ENCODE measurements around the gene KDM5C.

The KDM5C gene

DNA sequence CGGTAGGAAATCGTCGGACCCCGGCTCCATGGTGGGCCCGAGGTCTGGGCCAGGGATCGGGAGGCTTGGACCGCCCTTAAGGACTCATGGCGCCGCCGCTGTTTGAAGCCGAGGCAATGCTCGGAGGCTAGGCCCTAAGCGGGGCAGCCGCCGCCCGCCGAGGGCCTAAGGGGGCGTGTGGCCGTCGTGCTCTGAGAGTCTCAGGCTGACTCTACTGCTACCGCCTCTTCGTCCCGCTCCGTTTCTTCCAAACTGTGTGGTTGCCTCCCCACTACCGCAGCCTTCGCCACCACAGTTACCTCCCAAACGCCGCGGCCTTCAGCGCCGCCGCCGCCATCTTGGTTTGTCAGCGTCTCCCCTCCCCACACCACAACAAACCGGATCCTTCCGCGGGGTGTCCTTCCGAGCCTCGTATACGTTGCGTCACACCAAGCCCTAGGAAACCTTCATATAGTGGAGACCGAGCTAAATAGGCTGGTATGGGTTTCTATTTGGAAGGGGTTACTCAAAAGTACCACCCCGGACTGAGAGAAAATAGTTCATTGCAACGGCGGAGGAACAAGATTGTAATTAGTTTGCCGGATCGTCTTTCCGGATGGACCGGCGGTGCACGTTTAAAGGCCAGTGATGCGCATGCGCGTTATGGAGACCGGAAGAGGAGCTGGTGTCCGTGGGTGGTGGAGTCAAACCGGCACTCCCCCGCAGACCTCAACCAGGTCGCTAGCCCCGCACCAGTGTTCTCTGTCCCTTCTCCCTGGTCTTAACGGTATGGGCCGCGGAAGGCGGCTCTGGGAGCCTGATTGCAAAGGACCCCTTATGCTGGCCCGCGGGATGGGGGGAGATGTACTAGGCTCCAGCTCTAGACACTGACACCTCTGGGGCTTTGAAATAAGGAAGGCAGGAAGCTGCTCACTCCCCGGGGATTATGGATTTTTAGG, at the start of gene KDM5C:
Gene KDM5C, minus strand, starts transcription at position 348 of the 938 bp plus-strand sequence. Its CDS starts 318 bp downstream, at position 30.
- no peaks in the 10 kb centered on the region for H3K9me3 ChIP-seq (ENCODE audit: low read length)
- H3K4me3 ChIP-seq (ENCODE audit: low read depth in 1 of 2, low read length in 2 of 2), result peak within 1 kb of the TSS; percentile 96 to 97
- peaks cover 36% of the 10 kb centered on the region for H3K4me1 ChIP-seq (ENCODE audit: insufficient read depth, low read length)
- H3K9ac ChIP-seq (ENCODE audit: low read length), result peak within 1 kb of the TSS; percentile 91
- H3K36me3 ChIP-seq (ENCODE audit: insufficient read depth, low read length), result peaks cover 12% of the 10 kb centered on the region
- H3K27ac ChIP-seq (ENCODE audit: low read depth, low read length), result peak within 1 kb of the TSS; percentile 95
- no peaks in the 10 kb centered on the region for H3K27me3 ChIP-seq (ENCODE audit: control insufficient read depth in 1 of 2, insufficient read depth in 2 of 2, low read length in 2 of 2)

- H3K4me1 ChIP-seq (ENCODE audit: insufficient read depth, low read length), result no peaks in the 10 kb centered on the region
- no peaks in the 10 kb centered on the region for H3K9me3 ChIP-seq (ENCODE audit: low read length)
- no peaks in the 10 kb centered on the region for H3K27me3 ChIP-seq (ENCODE audit: control insufficient read depth in 1 of 2, insufficient read depth in 2 of 2, low read length in 2 of 2)
- H3K36me3 ChIP-seq (ENCODE audit: insufficient read depth, low read length), result no peaks in the 10 kb centered on the region
- no peak overlapping the region for H3K27ac ChIP-seq (ENCODE audit: low read depth, low read length)
- no peak overlapping the region for H3K4me3 ChIP-seq (ENCODE audit: low read depth in 1 of 2, low read length in 2 of 2)
- no peak overlapping the region for H3K9ac ChIP-seq (ENCODE audit: low read length)
Observed at GRCh38 chrX:53272808-53273337, 47.9 kb upstream of the KDM5C start.

GRCh38 chrX:53269536-53270107, 44.6 kb upstream of the KDM5C start:
- H3K27me3 ChIP-seq (ENCODE audit: control insufficient read depth in 1 of 2, insufficient read depth in 2 of 2, low read length in 2 of 2), result no peaks in the 10 kb centered on the region

DNA sequence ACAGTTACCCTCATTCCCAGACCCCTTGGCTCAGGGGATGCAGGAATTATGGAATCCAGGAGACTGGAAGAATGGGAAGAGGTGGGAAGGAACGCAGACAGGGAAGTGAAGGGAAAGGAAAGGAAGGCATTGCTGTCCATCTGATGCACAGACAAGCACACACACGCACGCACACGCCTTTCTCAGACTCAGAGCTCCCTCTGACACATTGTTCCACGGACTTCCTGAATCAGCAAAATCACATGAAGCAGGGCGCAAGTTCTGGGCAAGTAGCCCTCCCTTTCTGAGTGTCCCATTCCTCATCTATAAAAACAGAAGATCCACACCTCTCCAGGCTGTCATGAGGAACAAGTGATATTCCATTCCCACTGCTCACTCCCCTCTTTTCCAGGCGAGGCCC, 43.2 kb upstream of the KDM5C start:
- H3K27me3 ChIP-seq (ENCODE audit: control insufficient read depth in 1 of 2, insufficient read depth in 2 of 2, low read length in 2 of 2), result no peaks in the 10 kb centered on the region
- H3K4me3 ChIP-seq (ENCODE audit: low read depth in 1 of 2, low read length in 2 of 2), result no peak overlapping the region
- H3K4me1 ChIP-seq (ENCODE audit: insufficient read depth, low read length), result no peaks in the 10 kb centered on the region
- H3K9ac ChIP-seq (ENCODE audit: low read length), result no peak overlapping the region
- no peaks in the 10 kb centered on the region for H3K36me3 ChIP-seq (ENCODE audit: insufficient read depth, low read length)
- H3K9me3 ChIP-seq (ENCODE audit: low read length), result no peaks in the 10 kb centered on the region
- H3K27ac ChIP-seq (ENCODE audit: low read depth, low read length), result no peak overlapping the region

More at GRCh38 chrX:53269536-53270107, 44.6 kb upstream of the KDM5C start:
- H3K27ac ChIP-seq (ENCODE audit: low read depth, low read length), result no peak overlapping the region
- no peak overlapping the region for H3K9ac ChIP-seq (ENCODE audit: low read length)
- no peak overlapping the region for H3K4me3 ChIP-seq (ENCODE audit: low read depth in 1 of 2, low read length in 2 of 2)
- no peaks in the 10 kb centered on the region for H3K4me1 ChIP-seq (ENCODE audit: insufficient read depth, low read length)
- no peaks in the 10 kb centered on the region for H3K9me3 ChIP-seq (ENCODE audit: low read length)
- H3K36me3 ChIP-seq (ENCODE audit: insufficient read depth, low read length), result no peaks in the 10 kb centered on the region

DNA sequence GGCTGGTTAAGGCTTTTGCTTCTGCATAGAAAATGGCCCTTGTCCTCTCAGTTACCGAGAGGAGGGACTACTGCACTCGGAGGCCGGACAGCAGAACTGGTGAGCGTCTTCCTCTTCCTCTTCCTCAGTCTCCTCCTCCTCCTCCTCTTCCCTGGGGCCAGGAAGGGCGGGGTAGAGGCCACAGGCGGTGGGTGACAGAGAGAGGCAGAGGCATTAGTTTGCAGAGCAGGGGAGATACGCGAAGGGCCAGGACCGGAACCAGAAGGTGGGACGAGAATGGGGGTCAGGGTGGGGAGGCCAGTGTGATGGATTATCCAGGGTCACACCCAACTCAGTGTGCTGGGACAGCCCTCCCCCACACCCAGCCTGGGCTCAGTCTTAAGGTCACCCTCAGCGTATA, 41.9 kb upstream of the KDM5C start:
- Histone ChIP-seq H3K4me3 (ENCODE audit: low read depth in 1 of 2, low read length in 2 of 2) (no peak overlapping the region), H3K27me3 (ENCODE audit: control insufficient read depth in 1 of 2, insufficient read depth in 2 of 2, low read length in 2 of 2) (no peaks in the 10 kb centered on the region), H3K36me3 (ENCODE audit: insufficient read depth, low read length) (no peaks in the 10 kb centered on the region), H3K27ac (ENCODE audit: low read depth, low read length) (no peak overlapping the region), H3K9me3 (ENCODE audit: low read length) (no peaks in the 10 kb centered on the region), H3K4me1 (ENCODE audit: insufficient read depth, low read length) (no peaks in the 10 kb centered on the region), H3K9ac (ENCODE audit: low read length) (no peak overlapping the region)

DNA sequence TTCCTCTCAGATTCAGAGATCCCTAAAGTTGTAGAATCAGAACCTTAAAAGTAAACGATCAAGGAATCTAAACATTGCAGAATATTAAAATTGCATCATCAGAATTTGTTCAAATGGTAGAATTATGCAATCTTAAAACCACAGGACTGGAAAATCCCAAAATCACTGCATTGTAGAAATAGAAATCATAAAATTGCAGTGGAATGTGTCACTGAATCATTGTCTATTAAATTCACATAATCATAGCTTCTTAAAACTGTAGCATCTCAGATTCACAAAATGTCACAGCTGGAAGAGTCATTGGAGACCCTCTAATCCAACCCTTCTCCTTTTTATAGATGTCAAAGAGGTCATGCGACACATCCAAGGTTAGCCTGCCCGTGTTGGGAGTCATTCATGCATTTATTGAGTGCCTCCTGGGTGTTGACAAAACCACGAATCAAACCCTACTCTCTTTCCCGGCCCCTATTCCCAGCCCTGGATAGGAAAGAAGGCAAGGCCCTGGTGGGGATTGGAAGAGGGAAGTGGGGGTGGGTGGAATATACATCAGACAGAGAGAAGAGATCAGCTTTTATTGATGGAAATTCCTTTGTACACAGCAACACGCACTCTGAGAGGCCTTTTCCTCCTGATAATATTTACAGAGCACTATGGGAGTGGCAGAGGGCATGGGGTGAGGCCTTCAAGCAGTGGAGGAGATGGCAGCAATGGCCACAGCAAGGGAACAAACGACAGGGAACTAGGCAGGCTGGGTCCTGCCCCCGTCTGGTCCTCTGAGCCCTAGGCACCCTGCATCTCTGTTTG, 41.0 kb upstream of the KDM5C start:
- no peak overlapping the region for H3K27ac ChIP-seq (ENCODE audit: low read depth, low read length)
- H3K27me3 ChIP-seq (ENCODE audit: control insufficient read depth in 1 of 2, insufficient read depth in 2 of 2, low read length in 2 of 2), result no peaks in the 10 kb centered on the region
- H3K4me3 ChIP-seq (ENCODE audit: low read depth in 1 of 2, low read length in 2 of 2), result no peak overlapping the region
- H3K4me1 ChIP-seq (ENCODE audit: insufficient read depth, low read length), result no peaks in the 10 kb centered on the region
- no peaks in the 10 kb centered on the region for H3K9me3 ChIP-seq (ENCODE audit: low read length)
- no peak overlapping the region for H3K9ac ChIP-seq (ENCODE audit: low read length)
- H3K36me3 ChIP-seq (ENCODE audit: insufficient read depth, low read length), result no peaks in the 10 kb centered on the region

DNA sequence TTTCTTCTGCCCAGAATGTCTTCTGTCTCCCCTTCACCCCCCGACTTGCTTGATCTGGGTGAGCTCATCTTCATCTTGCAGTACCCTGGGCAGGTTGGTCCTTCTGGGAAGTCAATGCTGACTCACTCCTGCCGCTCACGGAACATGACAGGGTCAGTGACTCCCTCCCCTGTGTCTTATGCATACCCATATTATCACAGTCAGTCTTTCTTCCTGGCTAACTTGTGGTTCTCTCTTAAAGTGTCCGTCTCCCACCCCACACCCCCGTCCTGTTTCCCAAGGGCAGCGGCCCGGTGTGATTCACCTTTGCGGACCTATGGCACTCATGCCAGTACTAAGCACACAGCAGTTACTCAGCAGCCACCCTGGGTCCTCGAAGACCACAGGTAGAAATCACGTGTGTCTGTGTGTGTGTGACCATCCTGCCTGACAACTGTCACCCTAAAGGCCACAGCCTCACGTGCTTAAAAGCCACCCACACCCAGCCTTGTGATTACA, 38.6 kb upstream of the KDM5C start:
- Histone ChIP-seq H3K27me3 (ENCODE audit: control insufficient read depth in 1 of 2, insufficient read depth in 2 of 2, low read length in 2 of 2) (no peaks in the 10 kb centered on the region), H3K9ac (ENCODE audit: low read length) (no peak overlapping the region), H3K9me3 (ENCODE audit: low read length) (no peaks in the 10 kb centered on the region), H3K27ac (ENCODE audit: low read depth, low read length) (no peak overlapping the region), H3K4me1 (ENCODE audit: insufficient read depth, low read length) (no peaks in the 10 kb centered on the region), H3K36me3 (ENCODE audit: insufficient read depth, low read length) (no peaks in the 10 kb centered on the region), H3K4me3 (ENCODE audit: low read depth in 1 of 2, low read length in 2 of 2) (no peak overlapping the region)

DNA sequence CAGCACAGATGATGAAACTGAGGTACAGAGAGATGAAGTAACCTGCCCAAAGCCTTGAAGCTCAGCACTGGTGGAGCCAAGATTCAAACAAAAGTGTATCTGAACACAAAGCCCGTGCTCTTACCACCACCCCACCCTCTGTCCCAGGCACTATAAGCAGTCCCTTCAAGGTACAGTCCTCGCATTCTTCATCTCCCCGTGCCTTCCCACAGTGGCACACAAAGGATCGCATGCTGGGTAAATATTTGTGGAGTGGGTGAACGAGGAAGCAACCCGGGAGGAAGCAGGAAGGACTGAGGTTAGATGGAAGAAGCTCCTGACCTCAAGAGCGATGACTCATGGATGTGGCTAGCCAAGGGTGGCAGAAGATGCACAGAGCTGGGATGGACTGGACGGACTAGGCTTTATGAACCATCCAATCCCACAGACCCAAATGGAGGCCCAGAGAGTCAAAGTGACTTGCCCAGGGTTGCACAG, 37.9 kb upstream of the KDM5C start:
- no peaks in the 10 kb centered on the region for H3K9me3 ChIP-seq (ENCODE audit: low read length)
- no peak overlapping the region for H3K9ac ChIP-seq (ENCODE audit: low read length)
- H3K4me3 ChIP-seq (ENCODE audit: low read depth in 1 of 2, low read length in 2 of 2), result no peak overlapping the region
- H3K36me3 ChIP-seq (ENCODE audit: insufficient read depth, low read length), result no peaks in the 10 kb centered on the region
- H3K27ac ChIP-seq (ENCODE audit: low read depth, low read length), result no peak overlapping the region
- H3K4me1 ChIP-seq (ENCODE audit: insufficient read depth, low read length), result no peaks in the 10 kb centered on the region
- H3K27me3 ChIP-seq (ENCODE audit: control insufficient read depth in 1 of 2, insufficient read depth in 2 of 2, low read length in 2 of 2), result peaks cover 0 to 2% of the 10 kb centered on the region in 2 donors

- no peaks in the 10 kb centered on the region for H3K9me3 ChIP-seq (ENCODE audit: low read length)
- no peak overlapping the region for H3K9ac ChIP-seq (ENCODE audit: low read length)
- no peaks in the 10 kb centered on the region for H3K36me3 ChIP-seq (ENCODE audit: insufficient read depth, low read length)
- peaks cover 0 to 8% of the 10 kb centered on the region in 2 donors for H3K27me3 ChIP-seq (ENCODE audit: control insufficient read depth in 1 of 2, insufficient read depth in 2 of 2, low read length in 2 of 2)
- H3K27ac ChIP-seq (ENCODE audit: low read depth, low read length), result no peak overlapping the region
- no peaks in the 10 kb centered on the region for H3K4me1 ChIP-seq (ENCODE audit: insufficient read depth, low read length)
- no peak overlapping the region for H3K4me3 ChIP-seq (ENCODE audit: low read depth in 1 of 2, low read length in 2 of 2)
Observed at GRCh38 chrX:53262189-53262917, 37.3 kb upstream of the KDM5C start.

- Histone ChIP-seq H3K27ac (ENCODE audit: low read depth, low read length) (no peak overlapping the region), H3K9ac (ENCODE audit: low read length) (no peak overlapping the region), H3K9me3 (ENCODE audit: low read length) (no peaks in the 10 kb centered on the region), H3K27me3 (ENCODE audit: control insufficient read depth in 1 of 2, insufficient read depth in 2 of 2, low read length in 2 of 2) (peaks cover 0 to 17% of the 10 kb centered on the region in 2 donors), H3K36me3 (ENCODE audit: insufficient read depth, low read length) (no peaks in the 10 kb centered on the region), H3K4me1 (ENCODE audit: insufficient read depth, low read length) (no peaks in the 10 kb centered on the region), H3K4me3 (ENCODE audit: low read depth in 1 of 2, low read length in 2 of 2) (no peak overlapping the region)
Observed at GRCh38 chrX:53261355-53261972, 36.5 kb upstream of the KDM5C start.
